ENCODE measurements around the gene APBA3. TPM values are rescaled to one million over a fixed set of nuclear protein-coding genes. Genes with fewer than 3 reads are reported as not detected.

Gene APBA3
- total and polyA plus RNA-seq, 9 of the 15 experiments (the other 6 are each of a cell fraction or from before 2014, with no cell fraction given), result 0.10 to 29.5 (median 11.5) TPM

DNA sequence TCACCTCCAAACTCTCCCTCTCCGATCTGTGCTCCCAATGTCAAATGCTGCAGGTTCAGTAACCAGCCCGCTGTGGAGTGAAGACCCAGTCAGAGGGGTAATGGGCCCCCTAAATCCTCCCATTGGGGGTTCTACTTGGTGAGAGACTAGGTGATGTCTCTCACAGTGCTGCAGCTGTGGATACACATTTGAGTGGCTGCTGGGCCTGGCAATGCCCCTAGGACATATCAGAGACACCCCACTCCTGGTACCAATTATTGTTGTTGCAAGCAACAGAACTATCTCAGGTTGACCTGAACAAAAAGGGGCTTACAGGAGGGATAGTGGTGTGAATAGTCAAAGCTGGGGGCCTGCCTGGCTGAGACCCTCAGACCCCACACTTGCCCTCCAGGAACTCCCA lies 20.1 kb upstream of the APBA3 start (continued):
- TF ChIP-seq, protein P1, sequence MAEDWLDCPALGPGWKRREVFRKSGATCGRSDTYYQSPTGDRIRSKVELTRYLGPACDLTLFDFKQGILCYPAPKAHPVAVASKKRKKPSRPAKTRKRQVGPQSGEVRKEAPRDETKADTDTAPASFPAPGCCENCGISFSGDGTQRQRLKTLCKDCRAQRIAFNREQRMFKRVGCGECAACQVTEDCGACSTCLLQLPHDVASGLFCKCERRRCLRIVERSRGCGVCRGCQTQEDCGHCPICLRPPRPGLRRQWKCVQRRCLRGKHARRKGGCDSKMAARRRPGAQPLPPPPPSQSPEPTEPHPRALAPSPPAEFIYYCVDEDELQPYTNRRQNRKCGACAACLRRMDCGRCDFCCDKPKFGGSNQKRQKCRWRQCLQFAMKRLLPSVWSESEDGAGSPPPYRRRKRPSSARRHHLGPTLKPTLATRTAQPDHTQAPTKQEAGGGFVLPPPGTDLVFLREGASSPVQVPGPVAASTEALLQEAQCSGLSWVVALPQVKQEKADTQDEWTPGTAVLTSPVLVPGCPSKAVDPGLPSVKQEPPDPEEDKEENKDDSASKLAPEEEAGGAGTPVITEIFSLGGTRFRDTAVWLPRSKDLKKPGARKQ (CRISPR knock-in tag; IDR thresholded peaks at IDR 0.05), result no peak
- TF ChIP-seq KDM1A (IDR thresholded peaks at IDR 0.05) (0 out of 4 replicates have a peak, but pooled peaks of 1 of the 2 experiments have one; percentile 5), ZNF717 (CRISPR knock-in tag; IDR thresholded peaks at IDR 0.05) (no peak), ZNF76 (CRISPR knock-in tag; IDR thresholded peaks at IDR 0.05; ENCODE audit: borderline replicate concordance) (no peak), NR2F6 (CRISPR knock-in tag; IDR thresholded peaks at IDR 0.05) (no peak)

DNA sequence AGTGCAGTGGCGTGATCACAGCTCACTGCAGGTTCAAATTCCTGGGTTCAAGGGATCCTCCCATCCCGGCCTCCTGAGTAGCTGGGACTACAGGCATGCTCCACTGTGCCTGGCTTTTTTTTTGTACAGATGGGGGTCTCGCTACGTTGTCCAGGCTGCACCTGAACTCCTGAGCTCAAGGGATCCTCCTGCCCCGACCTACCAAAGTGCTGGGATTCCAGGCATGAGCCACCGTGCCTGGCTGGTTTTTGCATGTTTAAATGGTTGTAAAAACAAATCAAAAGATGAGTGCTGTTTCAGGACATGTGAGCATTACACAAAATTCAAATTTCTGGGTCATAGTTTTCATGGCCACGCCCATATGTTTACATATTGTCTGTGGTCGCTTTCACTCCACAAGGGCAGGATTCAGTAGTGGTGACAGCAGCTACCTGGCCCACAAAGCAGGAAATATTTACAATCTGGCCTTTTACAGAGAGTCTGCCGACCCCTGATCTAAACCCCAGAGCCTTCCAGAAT lies 19.4 kb upstream of the APBA3 start:
- POLR2A ChIA-PET, result no interaction called here
- 70% methylated on average over 9 of the region's 9 CpGs for WGBS (ENCODE audit: insufficient coverage, low coverage, missing lambda C conversion rate)

More for the DNA sequence above, 19.4 kb upstream of the APBA3 start:
- in situ Hi-C loops (cut with MboI), result no loop called here
- Histone ChIP-seq H3K27me3 (ENCODE audit: control insufficient read depth in 2 of 2, insufficient read depth in 2 of 2, low read length in 2 of 2) (no peaks in the 10 kb centered on the region), H3K4me2 (ENCODE audit: insufficient read depth, low read length) (no peak overlapping the region), H3K4me3 (no peak overlapping the region), H3K4me1 (replicated peaks in 1 of 2; ENCODE audit: control insufficient read depth in 2 of 2, insufficient read depth in 2 of 2, low read length in 2 of 2) (peaks cover 0 to 39% of the 10 kb centered on the region in 2 experiments; a peak in 2 of 5 replicates), H3K9me1 (ENCODE audit: control insufficient read depth, insufficient read depth, low read length) (no peaks in the 10 kb centered on the region), H3K9ac (ENCODE audit: insufficient read depth in 1 of 2, low read depth in 2 of 2, low read length in 2 of 2) (no peak overlapping the region), H4K20me1 (replicated peaks; ENCODE audit: control insufficient read depth, insufficient read depth, low read length) (no peaks in the 10 kb centered on the region), H3K27ac (ENCODE audit: extremely low read depth, low read depth, low read length) (no peak overlapping the region), H3K36me3 (ENCODE audit: control insufficient read depth, insufficient read depth, low read length) (peaks cover 28% of the 10 kb centered on the region; the same call in 2 of the 3 replicates), H2AFZ (ENCODE audit: low read depth, low read length) (no peak overlapping the region), H3K9me3 (replicated peaks; ENCODE audit: control insufficient read depth, insufficient read depth, low read depth, low read length) (peaks cover 20% of the 10 kb centered on the region), H3K79me2 (ENCODE audit: control insufficient read depth, insufficient read depth, low read length) (peaks cover 17% of the 10 kb centered on the region)
- intact Hi-C loops (cut with micrococcal nuclease), result loop anchor here (10.0 kb wide), 1 partner anchor 64 kb away; no protein-coding TSS in a partner anchor
- no peak for TF ChIP-seq ZZZ3 (IDR thresholded peaks at IDR 0.05)
- TF ChIP-seq TEAD1 (CRISPR knock-in tag; IDR thresholded peaks at IDR 0.05), result no peak
- no peak for TF ChIP-seq ZNF347 (CRISPR knock-in tag; IDR thresholded peaks at IDR 0.05; ENCODE audit: low read depth)
- peak; percentile 88 for TF ChIP-seq ZNF121 (CRISPR knock-in tag; conservative IDR thresholded peaks at IDR 0.05)
- TF ChIP-seq, protein P2, sequence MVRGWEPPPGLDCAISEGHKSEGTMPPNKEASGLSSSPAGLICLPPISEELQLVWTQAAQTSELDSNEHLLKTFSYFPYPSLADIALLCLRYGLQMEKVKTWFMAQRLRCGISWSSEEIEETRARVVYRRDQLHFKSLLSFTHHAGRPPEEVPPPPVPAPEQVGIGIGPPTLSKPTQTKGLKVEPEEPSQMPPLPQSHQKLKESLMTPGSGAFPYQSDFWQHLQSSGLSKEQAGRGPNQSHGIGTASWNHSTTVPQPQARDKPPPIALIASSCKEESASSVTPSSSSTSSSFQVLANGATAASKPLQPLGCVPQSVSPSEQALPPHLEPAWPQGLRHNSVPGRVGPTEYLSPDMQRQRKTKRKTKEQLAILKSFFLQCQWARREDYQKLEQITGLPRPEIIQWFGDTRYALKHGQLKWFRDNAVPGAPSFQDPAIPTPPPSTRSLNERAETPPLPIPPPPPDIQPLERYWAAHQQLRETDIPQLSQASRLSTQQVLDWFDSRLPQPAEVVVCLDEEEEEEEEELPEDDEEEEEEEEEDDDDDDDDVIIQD (CRISPR knock-in tag; IDR thresholded peaks at IDR 0.05), result no peak
- CTCF ChIA-PET (ENCODE audit: low intra/inter-chr PET ratio), result no interaction called here
- ATAC-seq (no peak), DNase-seq (ENCODE audit: extremely low read depth in 1 of 4, low spot score in 3 of 4) (no peak), FAIRE-seq (peak; percentile 65)
- no TSS peak for BruUV-seq (replicated peaks)
